ENCODE measurements around the gene NUMBL. TPM values are rescaled to one million over a fixed set of nuclear protein-coding genes. Genes with fewer than 3 reads are reported as not detected.
A peak's percentile ranks its signal among the peaks of the same experiment; 100 is the strongest.

The NUMBL gene
- total RNA-seq, 1 experiment from 2014 or later, result 41.7 TPM

DNA sequence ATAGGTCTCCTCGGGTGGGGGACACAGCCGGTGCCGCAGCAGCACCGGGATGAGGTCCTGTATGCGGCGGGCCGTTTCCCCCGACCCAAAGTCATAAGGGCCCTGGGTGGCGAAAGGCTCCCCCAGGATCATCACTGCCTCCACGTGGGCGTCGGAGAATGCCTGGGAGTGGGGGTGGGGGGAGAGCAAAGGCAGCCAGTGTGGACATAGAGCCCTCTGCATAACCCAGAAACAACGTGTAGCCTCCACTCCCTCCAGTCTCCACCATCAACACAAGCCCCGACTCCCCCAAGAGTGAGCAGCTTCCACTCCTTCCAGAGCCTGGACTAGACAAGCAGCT lies 1.7 kb upstream of the NUMBL start:
- BruUV-seq (replicated peaks), result no TSS peak
- Histone ChIP-seq H3K9me3 (ENCODE audit: control insufficient read depth in 1 of 2, insufficient read depth in 1 of 2, low read depth in 1 of 2, low read length in 2 of 2) (no peaks in the 10 kb centered on the region), H2AFZ (ENCODE audit: low read depth, low read length, poor library complexity, severe bottlenecking) (no peak overlapping the region), H3K36me3 (ENCODE audit: control insufficient read depth in 1 of 2, insufficient read depth in 2 of 2, low read length in 2 of 2) (peaks cover 0 to 7% of the 10 kb centered on the region in 2 experiments; a peak in 2 of 4 replicates), H3K9me2 (ENCODE audit: insufficient read depth) (no peaks in the 10 kb centered on the region), H3K4me3 (replicated peaks in 1 of 2; ENCODE audit: low read depth in 1 of 2, low read length in 2 of 2) (no peak overlapping the region), H4K20me1 (ENCODE audit: insufficient read depth) (no peaks in the 10 kb centered on the region), H3K27me3 (ENCODE audit: insufficient read depth, low read length) (no peaks in the 10 kb centered on the region), H3K4me1 (ENCODE audit: control insufficient read depth in 1 of 2, insufficient read depth in 2 of 2, low read length in 2 of 2) (peaks cover 12 to 26% of the 10 kb centered on the region in 2 experiments; a peak in 3 of 4 replicates), H3K9ac (ENCODE audit: low read length) (no peak overlapping the region), H3K4me2 (ENCODE audit: low read length) (no peak overlapping the region), H3K27ac (ENCODE audit: low read depth, low read length) (peak overlapping the region; percentile 88; the same call in 1 of the 2 replicates), H3K79me2 (ENCODE audit: insufficient read depth, low read length) (peaks cover 29% of the 10 kb centered on the region)
- TF ChIP-seq, protein P1, sequence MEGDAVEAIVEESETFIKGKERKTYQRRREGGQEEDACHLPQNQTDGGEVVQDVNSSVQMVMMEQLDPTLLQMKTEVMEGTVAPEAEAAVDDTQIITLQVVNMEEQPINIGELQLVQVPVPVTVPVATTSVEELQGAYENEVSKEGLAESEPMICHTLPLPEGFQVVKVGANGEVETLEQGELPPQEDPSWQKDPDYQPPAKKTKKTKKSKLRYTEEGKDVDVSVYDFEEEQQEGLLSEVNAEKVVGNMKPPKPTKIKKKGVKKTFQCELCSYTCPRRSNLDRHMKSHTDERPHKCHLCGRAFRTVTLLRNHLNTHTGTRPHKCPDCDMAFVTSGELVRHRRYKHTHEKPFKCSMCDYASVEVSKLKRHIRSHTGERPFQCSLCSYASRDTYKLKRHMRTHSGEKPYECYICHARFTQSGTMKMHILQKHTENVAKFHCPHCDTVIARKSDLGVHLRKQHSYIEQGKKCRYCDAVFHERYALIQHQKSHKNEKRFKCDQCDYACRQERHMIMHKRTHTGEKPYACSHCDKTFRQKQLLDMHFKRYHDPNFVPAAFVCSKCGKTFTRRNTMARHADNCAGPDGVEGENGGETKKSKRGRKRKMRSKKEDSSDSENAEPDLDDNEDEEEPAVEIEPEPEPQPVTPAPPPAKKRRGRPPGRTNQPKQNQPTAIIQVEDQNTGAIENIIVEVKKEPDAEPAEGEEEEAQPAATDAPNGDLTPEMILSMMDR (IDR thresholded peaks at IDR 0.05 in 2 of 3, conservative IDR thresholded peaks at IDR 0.05 in 1 of 3; ENCODE audit: borderline replicate concordance in 1 of 3, insufficient read depth in 1 of 3, low read depth in 2 of 3, low read length in 2 of 3), result no peak
- TF ChIP-seq ELF1 (IDR thresholded peaks at IDR 0.05; ENCODE audit: borderline replicate concordance, low read depth), result no peak
- no peak for TF ChIP-seq EZH2 (IDR thresholded peaks at IDR 0.05)
- TF ChIP-seq CEBPB (IDR thresholded peaks at IDR 0.05; ENCODE audit: low read depth), result no peak
- no peak for TF ChIP-seq ZFX (IDR thresholded peaks at IDR 0.05)
- TF ChIP-seq SIN3A (IDR thresholded peaks at IDR 0.05; ENCODE audit: low read depth), result no peak
- TF ChIP-seq, protein P2, sequence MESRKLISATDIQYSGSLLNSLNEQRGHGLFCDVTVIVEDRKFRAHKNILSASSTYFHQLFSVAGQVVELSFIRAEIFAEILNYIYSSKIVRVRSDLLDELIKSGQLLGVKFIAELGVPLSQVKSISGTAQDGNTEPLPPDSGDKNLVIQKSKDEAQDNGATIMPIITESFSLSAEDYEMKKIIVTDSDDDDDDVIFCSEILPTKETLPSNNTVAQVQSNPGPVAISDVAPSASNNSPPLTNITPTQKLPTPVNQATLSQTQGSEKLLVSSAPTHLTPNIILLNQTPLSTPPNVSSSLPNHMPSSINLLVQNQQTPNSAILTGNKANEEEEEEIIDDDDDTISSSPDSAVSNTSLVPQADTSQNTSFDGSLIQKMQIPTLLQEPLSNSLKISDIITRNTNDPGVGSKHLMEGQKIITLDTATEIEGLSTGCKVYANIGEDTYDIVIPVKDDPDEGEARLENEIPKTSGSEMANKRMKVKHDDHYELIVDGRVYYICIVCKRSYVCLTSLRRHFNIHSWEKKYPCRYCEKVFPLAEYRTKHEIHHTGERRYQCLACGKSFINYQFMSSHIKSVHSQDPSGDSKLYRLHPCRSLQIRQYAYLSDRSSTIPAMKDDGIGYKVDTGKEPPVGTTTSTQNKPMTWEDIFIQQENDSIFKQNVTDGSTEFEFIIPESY (IDR thresholded peaks at IDR 0.05; ENCODE audit: extremely low read depth, insufficient replicate concordance, low read length), result no peak
- no peak for TF ChIP-seq JUND (IDR thresholded peaks at IDR 0.05)
- TF ChIP-seq ZNF274 (IDR thresholded peaks at IDR 0.05; ENCODE audit: low read depth, low read length), result no peak
- TF ChIP-seq, protein P3, sequence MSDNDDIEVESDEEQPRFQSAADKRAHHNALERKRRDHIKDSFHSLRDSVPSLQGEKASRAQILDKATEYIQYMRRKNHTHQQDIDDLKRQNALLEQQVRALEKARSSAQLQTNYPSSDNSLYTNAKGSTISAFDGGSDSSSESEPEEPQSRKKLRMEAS (IDR thresholded peaks at IDR 0.05), result no peak
- TF ChIP-seq TCF7L2 (IDR thresholded peaks at IDR 0.05; ENCODE audit: borderline replicate concordance, extremely low read depth, insufficient read depth, insufficient read length), result no peak
- TF ChIP-seq EGR1 (IDR thresholded peaks at IDR 0.05; ENCODE audit: low read depth), result no peak
- no peak for TF ChIP-seq SP1 (IDR thresholded peaks at IDR 0.05; ENCODE audit: low read depth)
- no peak for TF ChIP-seq SRF (IDR thresholded peaks at IDR 0.05; ENCODE audit: low read depth)
- TF ChIP-seq, protein P4, sequence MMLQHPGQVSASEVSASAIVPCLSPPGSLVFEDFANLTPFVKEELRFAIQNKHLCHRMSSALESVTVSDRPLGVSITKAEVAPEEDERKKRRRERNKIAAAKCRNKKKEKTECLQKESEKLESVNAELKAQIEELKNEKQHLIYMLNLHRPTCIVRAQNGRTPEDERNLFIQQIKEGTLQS (IDR thresholded peaks at IDR 0.05), result no peak
- TF ChIP-seq RAD21 (IDR thresholded peaks at IDR 0.05; ENCODE audit: low read depth), result no peak
- no peak for TF ChIP-seq POLR2A (IDR thresholded peaks at IDR 0.05; ENCODE audit: borderline replicate concordance, extremely low read depth, insufficient read depth, insufficient read length)
- TF ChIP-seq FOSL1 (IDR thresholded peaks at IDR 0.05; ENCODE audit: low read depth), result no peak
- ATAC-seq, result no peak
- ChIA-PET RAD21 (ENCODE audit: low non-redundant PET in 1 of 2, low total read pairs in 2 of 2, uncharacterized antibody in 2 of 2, unreplicated experiment in 2 of 2) (no interaction called here), CTCF (no interaction called here), POLR2A (no interaction called here)
- no peak for DNase-seq (ENCODE audit: low read depth, low spot score)
- intact Hi-C loops (cut with micrococcal nuclease), result no loop called here

All from HCT116 (cell line).